Adipocyte (in vitro differentiated cells): ENCODE data around the gene CSMD2.

Experiments used
- DNase-seq: peaks from one replicate; pipeline ENCODE4 v3.0.0-alpha.2; 2015; ENCODE audit warnings: low read depth
- H3K27me3 ChIP-seq: replicated peaks from 2 replicates; pipeline ENCODE4 v1.7.0; 2013; ENCODE audit warnings: mild to moderate bottlenecking, low read length, moderate library complexity; ENCODE audit not compliant: control insufficient read depth, insufficient read depth
- H3K36me3 ChIP-seq: 2 replicates; pipeline ENCODE4 v1.7.0; 2013; ENCODE audit warnings: low read length, mild to moderate bottlenecking, moderate library complexity; ENCODE audit not compliant: control insufficient read depth, insufficient read depth, severe bottlenecking
- H3K4me1 ChIP-seq: 2 replicates; pipeline ENCODE4 v1.7.0; 2013; ENCODE audit warnings: mild to moderate bottlenecking, low read length, moderate library complexity; ENCODE audit not compliant: control insufficient read depth, insufficient read depth
- H3K4me3 ChIP-seq: 2 replicates; pipeline ENCODE4 v1.7.0; 2013; ENCODE audit warnings: mild to moderate bottlenecking, low read length, moderate library complexity
- H3K9ac ChIP-seq: 2 replicates; pipeline ENCODE4 v1.7.0; 2013; ENCODE audit warnings: mild to moderate bottlenecking, low read length, moderate library complexity
- H3K9me3 ChIP-seq: 2 replicates; pipeline ENCODE4 v1.7.0; 2013; ENCODE audit warnings: mild to moderate bottlenecking, low read length, moderate library complexity; ENCODE audit not compliant: control insufficient read depth

CSMD2 gene

GRCh38 chr1:33996281-33996680 lies 168.7 kb downstream of the CSMD2 start:
- no peak for DNase-seq
- no peak overlapping the region for H3K4me3 ChIP-seq
- H3K9me3 ChIP-seq, result no peaks in the 10 kb centered on the region
- H3K9ac ChIP-seq, result no peak overlapping the region
- no peaks in the 10 kb centered on the region for H3K4me1 ChIP-seq
- H3K27me3 ChIP-seq, result no peaks in the 10 kb centered on the region
- no peaks in the 10 kb centered on the region for H3K36me3 ChIP-seq

- no peaks in the 10 kb centered on the region for H3K4me1 ChIP-seq
- H3K9ac ChIP-seq, result no peak overlapping the region
- no peaks in the 10 kb centered on the region for H3K27me3 ChIP-seq
- no peaks in the 10 kb centered on the region for H3K36me3 ChIP-seq
- H3K9me3 ChIP-seq, result no peaks in the 10 kb centered on the region
- no peak for DNase-seq
- H3K4me3 ChIP-seq, result no peak overlapping the region
Observed at GRCh38 chr1:33993301-33993700, 171.7 kb downstream of the CSMD2 start.

- Histone ChIP-seq H3K9me3 (no peaks in the 10 kb centered on the region), H3K4me3 (no peak overlapping the region), H3K27me3 (no peaks in the 10 kb centered on the region), H3K36me3 (no peaks in the 10 kb centered on the region), H3K9ac (no peak overlapping the region), H3K4me1 (peaks cover 18% of the 10 kb centered on the region)
- DNase-seq, result no peak
Observed at GRCh38 chr1:33990281-33990680, 174.7 kb downstream of the CSMD2 start.

GRCh38 chr1:33988161-33988560 lies 176.9 kb downstream of the CSMD2 start:
- Histone ChIP-seq H3K9me3 (no peaks in the 10 kb centered on the region), H3K4me3 (no peak overlapping the region), H3K9ac (no peak overlapping the region), H3K4me1 (peaks cover 24% of the 10 kb centered on the region), H3K27me3 (no peaks in the 10 kb centered on the region), H3K36me3 (no peaks in the 10 kb centered on the region)
- DNase-seq, result no peak

- no peaks in the 10 kb centered on the region for H3K27me3 ChIP-seq
- peaks cover 24% of the 10 kb centered on the region for H3K4me1 ChIP-seq
- no peaks in the 10 kb centered on the region for H3K36me3 ChIP-seq
- no peak overlapping the region for H3K4me3 ChIP-seq
- no peaks in the 10 kb centered on the region for H3K9me3 ChIP-seq
- peak; percentile 82 for DNase-seq
- H3K9ac ChIP-seq, result peak overlapping the region; percentile 32
Observed at GRCh38 chr1:33986390-33987095, 178.5 kb downstream of the CSMD2 start.

GRCh38 chr1:33985656-33986055 lies 179.4 kb downstream of the CSMD2 start:
- H3K4me3 ChIP-seq, result no peak overlapping the region
- peaks cover 24% of the 10 kb centered on the region for H3K4me1 ChIP-seq
- H3K27me3 ChIP-seq, result no peaks in the 10 kb centered on the region
- H3K9me3 ChIP-seq, result no peaks in the 10 kb centered on the region
- no peaks in the 10 kb centered on the region for H3K36me3 ChIP-seq
- peak; percentile 56 for DNase-seq
- peak overlapping the region; percentile 32 for H3K9ac ChIP-seq

GRCh38 chr1:33984906-33985565 lies 180.0 kb downstream of the CSMD2 start:
- H3K9ac ChIP-seq, result peak overlapping the region; percentile 12
- DNase-seq, result peak; percentile 42
- H3K4me3 ChIP-seq, result no peak overlapping the region
- H3K36me3 ChIP-seq, result no peaks in the 10 kb centered on the region
- H3K4me1 ChIP-seq, result peaks cover 24% of the 10 kb centered on the region
- H3K9me3 ChIP-seq, result no peaks in the 10 kb centered on the region
- no peaks in the 10 kb centered on the region for H3K27me3 ChIP-seq

GRCh38 chr1:33982419-33982818 lies 182.6 kb downstream of the CSMD2 start:
- Histone ChIP-seq H3K4me3 (no peak overlapping the region), H3K36me3 (no peaks in the 10 kb centered on the region), H3K27me3 (no peaks in the 10 kb centered on the region), H3K9me3 (no peaks in the 10 kb centered on the region), H3K4me1 (peaks cover 24% of the 10 kb centered on the region), H3K9ac (no peak overlapping the region)
- no peak for DNase-seq

- H3K4me1 ChIP-seq, result peaks cover 6% of the 10 kb centered on the region
- no peaks in the 10 kb centered on the region for H3K36me3 ChIP-seq
- no peaks in the 10 kb centered on the region for H3K9me3 ChIP-seq
Observed at GRCh38 chr1:33979341-33979740, 185.7 kb downstream of the CSMD2 start.

GRCh38 chr1:33975961-33976360 lies 189.1 kb downstream of the CSMD2 start:
- H3K36me3 ChIP-seq, result no peaks in the 10 kb centered on the region
- no peak overlapping the region for H3K4me3 ChIP-seq
- H3K9ac ChIP-seq, result no peak overlapping the region
- no peak for DNase-seq
- H3K9me3 ChIP-seq, result no peaks in the 10 kb centered on the region
- no peaks in the 10 kb centered on the region for H3K27me3 ChIP-seq
- peaks cover 40% of the 10 kb centered on the region for H3K4me1 ChIP-seq

More at GRCh38 chr1:33979341-33979740, 185.7 kb downstream of the CSMD2 start:
- DNase-seq, result no peak
- no peaks in the 10 kb centered on the region for H3K27me3 ChIP-seq
- H3K9ac ChIP-seq, result no peak overlapping the region
- no peak overlapping the region for H3K4me3 ChIP-seq

- Histone ChIP-seq H3K9ac (peak overlapping the region; percentile 2), H3K9me3 (no peaks in the 10 kb centered on the region), H3K36me3 (no peaks in the 10 kb centered on the region), H3K4me1 (peaks cover 44% of the 10 kb centered on the region), H3K27me3 (no peaks in the 10 kb centered on the region), H3K4me3 (no peak overlapping the region)
- DNase-seq, result no peak
Observed at GRCh38 chr1:33973799-33974545, 191.1 kb downstream of the CSMD2 start.
